T follicular helper cell (primary cell): ENCODE results near the gene CD274.
"Not testable (repeated sequence)": the region's sequence is repeated elsewhere in the genome, so short reads cannot be mapped to it uniquely, and the experiment has no call there.

Experiments
- DNase-seq: peaks from one replicate; pipeline ENCODE4 v3.0.0-alpha.2; 2020; ENCODE audit warnings: low read depth

Gene CD274

GRCh38 chr9:5468850-5469249, 18.5 kb downstream of the CD274 start:
- DNase-seq, result no peak

- DNase-seq, result no peak
Observed at GRCh38 chr9:5470122-5470521, 19.8 kb downstream of the CD274 start.

- DNase-seq, result no peak
Observed at GRCh38 chr9:5470816-5471215, 20.5 kb downstream of the CD274 start.

GRCh38 chr9:5475611-5476010, 25.3 kb downstream of the CD274 start:
- not testable (repeated sequence) for DNase-seq

- no peak for DNase-seq
Observed at GRCh38 chr9:5478206-5478605, 27.9 kb downstream of the CD274 start.

GRCh38 chr9:5479994-5480694, 29.8 kb downstream of the CD274 start:
- DNase-seq, result no peak

GRCh38 chr9:5480919-5481318, 30.6 kb downstream of the CD274 start:
- no peak for DNase-seq

- DNase-seq, result no peak
Observed at GRCh38 chr9:5481322-5482040, 31.1 kb downstream of the CD274 start.

GRCh38 chr9:5482194-5482593, 31.9 kb downstream of the CD274 start:
- DNase-seq, result no peak

GRCh38 chr9:5483306-5483705, 33.0 kb downstream of the CD274 start:
- DNase-seq, result no peak

- no peak for DNase-seq
Observed at GRCh38 chr9:5485378-5486085, 35.2 kb downstream of the CD274 start.

GRCh38 chr9:5486988-5487387, 36.6 kb downstream of the CD274 start:
- no peak for DNase-seq

- DNase-seq, result no peak
Observed at GRCh38 chr9:5488221-5489008, 38.1 kb downstream of the CD274 start.

GRCh38 chr9:5489630-5490490, 39.5 kb downstream of the CD274 start:
- no peak for DNase-seq

GRCh38 chr9:5492965-5493678, 42.8 kb downstream of the CD274 start:
- no peak for DNase-seq

- no peak for DNase-seq
Observed at GRCh38 chr9:5493679-5494511, 43.6 kb downstream of the CD274 start.

GRCh38 chr9:5494765-5495164, 44.4 kb downstream of the CD274 start:
- DNase-seq, result not testable (repeated sequence)

GRCh38 chr9:5499157-5499556, 48.8 kb downstream of the CD274 start:
- no peak for DNase-seq

GRCh38 chr9:5499889-5500398, 49.6 kb downstream of the CD274 start:
- DNase-seq, result no peak
